ENCODE measurements around the gene MIF. TPM values are rescaled to one million over a fixed set of nuclear protein-coding genes. Genes with fewer than 3 reads are reported as not detected.
"Not testable (repeated sequence)": the region's sequence is repeated elsewhere in the genome, so short reads cannot be mapped to it uniquely, and the experiment has no call there.

Gene MIF
- total RNA-seq, 1 experiment from 2014 or later, result 582 TPM

DNA sequence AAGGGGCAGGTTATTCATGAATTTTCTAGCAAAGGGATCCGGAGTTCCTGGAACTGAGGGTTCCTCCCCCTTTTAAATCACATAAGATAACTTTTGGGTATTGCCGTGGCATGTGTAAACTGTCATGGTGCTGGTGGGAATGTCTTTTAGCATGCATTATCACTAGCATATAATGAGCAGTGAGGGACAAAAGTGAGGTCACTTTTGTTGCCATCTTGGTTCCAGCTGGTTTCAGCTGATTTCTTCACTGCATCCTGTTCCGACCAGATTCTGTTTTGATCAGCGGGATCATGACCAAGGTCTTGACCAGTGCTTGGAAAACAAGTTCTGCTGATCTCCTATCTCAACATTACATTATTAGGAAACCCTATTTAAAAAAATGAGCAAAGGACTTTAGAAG, 7.4 kb downstream of the MIF start:
- no peak for DNase-seq (ENCODE audit: low read depth)

- no peak for DNase-seq (ENCODE audit: low read depth)
Observed at GRCh38 chr22:23903328-23903971, 9.3 kb downstream of the MIF start.

DNA sequence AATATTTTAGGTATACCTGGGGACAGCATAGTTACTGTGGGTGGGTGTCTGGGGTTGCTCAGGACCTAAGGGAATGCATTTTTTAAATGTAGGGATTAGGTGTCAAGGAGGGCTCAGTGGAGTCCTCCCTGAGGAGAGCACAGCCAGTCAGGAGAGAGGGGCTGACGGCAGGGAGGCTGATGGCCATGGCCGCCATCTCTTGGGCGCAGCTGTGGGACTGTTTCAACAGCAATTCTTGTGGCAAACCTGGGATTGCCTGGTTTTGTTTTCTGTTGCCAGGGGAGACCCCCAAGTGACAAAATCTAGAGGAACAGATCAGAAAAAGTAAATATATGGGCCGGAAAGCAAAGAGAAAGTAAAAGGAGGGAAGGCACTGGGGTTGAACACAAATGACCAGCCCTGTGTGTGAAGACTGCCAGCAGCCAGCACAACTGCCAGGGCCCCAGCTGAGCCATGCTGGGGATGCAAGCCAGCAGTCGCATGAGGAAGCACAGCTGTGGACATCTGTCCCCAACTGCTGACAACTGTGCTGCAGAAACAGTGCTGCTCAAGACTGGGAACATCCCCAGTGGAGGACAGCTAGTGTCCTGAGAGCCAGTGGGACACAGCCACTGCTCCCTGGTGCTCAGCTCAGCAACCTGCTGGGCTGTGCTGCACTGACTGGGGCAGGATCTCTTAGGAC, 10.5 kb downstream of the MIF start:
- DNase-seq (ENCODE audit: low read depth), result no peak

- DNase-seq (ENCODE audit: low read depth), result no peak
Observed at GRCh38 chr22:23906641-23907040, 12.5 kb downstream of the MIF start.

- not testable (repeated sequence) for DNase-seq (ENCODE audit: low read depth)
Observed at GRCh38 chr22:23907423-23907822, 13.2 kb downstream of the MIF start.

DNA sequence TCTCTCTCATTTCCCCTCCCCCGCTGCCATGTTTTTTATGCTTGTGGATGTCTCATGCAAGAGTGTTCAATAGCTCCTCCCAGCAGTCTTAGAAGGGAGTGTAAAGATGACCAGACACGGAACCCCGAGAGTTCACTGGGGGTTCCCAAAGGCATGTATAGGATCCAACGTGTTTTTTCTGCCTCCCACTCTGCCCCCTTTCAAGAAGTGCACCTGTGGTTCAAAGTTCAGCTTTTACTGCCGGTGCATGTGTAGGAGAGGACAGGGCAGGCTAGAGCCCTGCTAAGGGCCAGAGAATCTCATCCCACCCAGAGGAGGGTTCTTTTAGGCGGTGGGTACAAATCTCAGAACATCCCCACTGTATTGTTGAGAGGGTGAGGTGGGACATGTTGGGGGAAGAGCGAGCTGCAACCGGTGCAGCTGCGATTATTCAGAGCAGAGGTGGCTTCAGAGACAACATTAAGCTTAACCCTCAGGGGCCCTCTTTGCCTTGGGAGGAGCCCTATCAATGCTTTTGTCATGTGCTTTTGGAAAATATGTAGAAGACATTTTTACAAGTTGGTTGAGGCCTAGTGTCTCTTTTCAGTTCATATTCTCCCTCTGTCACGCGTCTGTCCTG, 14.5 kb downstream of the MIF start:
- no peak for DNase-seq (ENCODE audit: low read depth)

GRCh38 chr22:23909296-23909898, 15.2 kb downstream of the MIF start:
- no peak for DNase-seq (ENCODE audit: low read depth)

GRCh38 chr22:23910496-23911190, 16.5 kb downstream of the MIF start:
- no peak for DNase-seq (ENCODE audit: low read depth)

GRCh38 chr22:23911318-23911980, 17.3 kb downstream of the MIF start:
- DNase-seq (ENCODE audit: low read depth), result no peak

- DNase-seq (ENCODE audit: low read depth), result no peak
Observed at GRCh38 chr22:23912293-23912903, 18.2 kb downstream of the MIF start.

- DNase-seq (ENCODE audit: low read depth), result no peak
Observed at GRCh38 chr22:23913306-23913660, 19.1 kb downstream of the MIF start.

GRCh38 chr22:23913661-23914353, 19.6 kb downstream of the MIF start:
- peak; percentile 98 for DNase-seq (ENCODE audit: low read depth)

- DNase-seq (ENCODE audit: low read depth), result no peak
Observed at GRCh38 chr22:23915290-23915689, 21.1 kb downstream of the MIF start.

DNA sequence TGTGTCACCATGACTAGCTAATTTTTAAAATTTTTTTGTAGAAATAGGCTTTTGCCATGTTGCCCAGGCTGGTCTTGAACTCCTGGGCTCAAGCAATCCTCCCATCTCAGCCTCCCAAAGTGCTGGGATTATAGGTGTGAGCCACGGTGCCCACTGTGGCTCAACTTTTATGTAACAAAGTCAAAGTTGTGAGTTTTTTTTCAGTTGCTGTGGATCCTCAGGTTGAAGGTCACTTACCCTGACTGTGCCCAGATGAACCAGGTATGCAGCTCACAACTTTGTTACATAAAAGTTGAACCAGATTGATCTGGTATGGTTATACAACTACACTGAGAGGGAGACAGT, 26.1 kb downstream of the MIF start:
- DNase-seq (ENCODE audit: low read depth), result not testable (repeated sequence)

DNA sequence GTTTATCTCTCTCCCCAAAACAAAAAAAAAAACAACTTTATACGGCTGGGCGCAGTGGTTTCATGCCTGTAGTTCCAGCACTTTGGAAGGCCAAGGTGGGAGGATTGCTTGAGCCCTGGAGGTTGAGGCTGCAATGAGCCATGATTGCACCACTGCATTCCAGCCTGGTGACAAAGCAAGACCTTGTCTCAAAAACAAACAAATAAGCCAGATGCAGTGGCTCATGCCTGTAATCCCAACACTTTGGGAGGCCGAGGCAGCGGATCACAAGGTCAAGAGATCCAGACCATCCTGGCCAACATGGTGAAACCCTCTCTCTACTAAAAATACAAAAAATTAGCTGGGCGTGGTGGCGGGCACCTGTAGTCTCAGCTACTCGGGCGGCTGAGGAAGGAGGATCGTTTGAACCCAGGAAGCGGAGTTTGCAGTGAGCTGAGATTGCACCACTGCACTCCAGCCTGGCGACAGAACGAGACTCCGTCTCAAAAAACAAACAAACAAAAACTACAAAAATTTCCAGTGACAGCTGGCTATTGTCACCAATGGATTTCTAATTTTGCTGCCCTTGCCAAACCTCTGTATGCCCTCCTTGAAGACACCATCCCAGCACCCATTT, 27.5 kb downstream of the MIF start:
- peak; percentile 41 for DNase-seq (ENCODE audit: low read depth)

DNA sequence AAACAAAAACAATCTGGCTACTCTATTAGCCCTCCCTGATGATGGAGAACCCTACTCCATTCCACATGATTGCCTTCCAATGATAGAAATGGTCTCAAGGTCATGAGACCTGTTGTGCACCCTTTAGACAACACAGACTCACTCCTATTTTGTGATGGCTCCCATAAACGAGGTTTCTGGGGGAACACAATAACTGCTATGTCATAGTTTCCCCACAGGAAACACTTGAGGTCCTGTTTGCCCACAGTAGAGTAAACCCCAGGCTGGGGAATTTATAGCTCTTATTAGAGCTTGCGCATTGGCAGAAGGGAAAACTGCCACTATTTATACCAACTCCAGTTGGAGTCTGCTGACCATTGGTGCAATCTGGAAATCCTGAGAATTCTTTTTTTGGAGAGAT, 28.7 kb downstream of the MIF start:
- no peak for DNase-seq (ENCODE audit: low read depth)

DNA sequence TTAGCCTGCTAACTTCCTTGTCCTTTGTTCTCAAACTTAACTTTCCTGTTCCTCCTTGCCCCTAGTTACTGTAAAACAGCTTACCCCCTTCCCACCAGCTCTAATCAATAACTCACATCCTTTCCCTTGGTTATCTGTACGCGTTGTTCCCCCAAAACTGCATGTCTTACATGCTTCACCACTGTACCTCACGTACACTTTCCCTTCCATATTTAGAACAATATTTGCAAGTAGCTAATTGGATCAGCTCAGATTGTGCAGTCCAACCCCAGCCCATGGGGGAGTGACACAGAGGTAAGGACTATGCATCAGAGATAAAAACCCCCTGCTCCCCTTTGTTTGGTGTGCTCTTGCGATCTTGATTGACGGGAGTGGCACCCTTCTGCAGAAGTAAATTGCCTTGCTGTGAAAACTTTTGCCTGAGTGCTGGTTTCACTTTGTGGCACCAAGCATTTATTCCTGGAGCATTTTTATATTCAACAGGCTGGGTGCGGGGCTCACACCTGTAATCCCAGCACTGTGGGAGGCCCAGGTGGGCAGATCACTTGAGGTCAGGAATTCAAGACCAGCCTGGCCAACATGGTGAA, 30.9 kb downstream of the MIF start:
- DNase-seq (ENCODE audit: low read depth), result no peak

GRCh38 chr22:23926561-23926960, 32.4 kb downstream of the MIF start:
- DNase-seq (ENCODE audit: low read depth), result no peak

DNA sequence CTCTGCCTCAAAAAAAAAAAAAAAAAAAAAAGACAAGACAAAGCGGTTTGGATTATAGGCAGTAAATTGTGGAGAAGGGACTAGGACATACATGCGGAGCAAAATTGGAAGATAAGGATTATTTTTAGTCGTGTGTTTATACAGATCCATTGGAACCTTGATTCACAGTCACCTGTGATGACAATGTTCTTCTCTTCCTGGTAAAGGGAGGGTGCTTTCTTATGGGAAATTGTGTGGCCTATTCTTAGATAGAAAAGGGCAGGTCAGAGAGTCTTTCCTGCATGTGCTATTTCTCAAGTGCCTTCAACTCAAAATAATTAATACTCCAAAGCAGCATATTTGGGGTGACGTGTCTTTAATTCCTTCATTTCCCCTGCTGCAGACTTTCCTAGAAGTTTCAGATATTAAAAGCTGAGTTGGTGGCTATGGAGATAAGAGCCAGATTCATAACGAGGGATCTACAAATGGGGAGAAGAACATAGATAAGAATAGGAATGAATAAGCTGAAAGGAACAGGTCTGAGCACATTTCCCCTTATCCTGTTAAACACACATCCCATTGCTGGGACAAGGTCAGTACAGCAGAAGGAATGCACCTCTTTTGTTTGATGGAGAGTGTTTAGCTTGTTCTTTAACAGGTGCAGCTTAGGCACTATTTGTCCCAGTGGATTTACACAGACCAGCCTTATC, 44.3 kb downstream of the MIF start:
- DNase-seq (ENCODE audit: low read depth), result no peak

DNA sequence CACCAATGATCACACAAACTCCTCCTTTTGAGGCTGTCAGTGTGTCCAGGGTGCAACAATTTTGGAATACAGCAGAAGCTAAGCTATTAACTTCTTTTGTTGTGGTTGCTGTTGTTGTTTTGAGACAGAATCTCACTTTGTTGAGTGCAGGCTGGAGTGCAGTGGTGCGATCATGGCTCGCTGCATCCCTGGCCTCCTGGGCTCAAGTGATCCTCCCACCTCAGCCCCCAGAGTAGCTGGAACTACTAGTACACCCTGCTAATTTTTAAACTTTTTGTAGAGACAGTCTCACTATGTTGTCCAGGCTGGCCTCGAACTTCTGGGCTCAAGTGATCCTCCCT, 44.8 kb downstream of the MIF start:
- DNase-seq (ENCODE audit: low read depth), result no peak
